OCI-LY1 (cell line): ENCODE measurements around the gene ZNF618.

Experiments used
- EZH2 ChIP-seq: fragments of 200-600 bp; sonication (generic), shearing (Covaris generic); IDR thresholded peaks from 2 replicates; pipeline ENCODE4 v1.8.0; 2017; ENCODE audit warnings: borderline replicate concordance, mixed run types, mild to moderate bottlenecking, antibody characterized with exemption, low read length, moderate library complexity, mixed read lengths
- TF ChIP-seq, protein P1 (sequence below): fragments of 200-600 bp; sonication (generic), shearing (Covaris generic); IDR thresholded peaks from 2 replicates; pipeline ENCODE4 v1.5.1; 2017; ENCODE audit warnings: mild to moderate bottlenecking, antibody characterized with exemption, low read length, moderate library complexity, mixed read lengths

GRCh38 chr9:113888976-113889375 is 12.9 kb downstream of the ZNF618 start:
- TF ChIP-seq, protein P1, sequence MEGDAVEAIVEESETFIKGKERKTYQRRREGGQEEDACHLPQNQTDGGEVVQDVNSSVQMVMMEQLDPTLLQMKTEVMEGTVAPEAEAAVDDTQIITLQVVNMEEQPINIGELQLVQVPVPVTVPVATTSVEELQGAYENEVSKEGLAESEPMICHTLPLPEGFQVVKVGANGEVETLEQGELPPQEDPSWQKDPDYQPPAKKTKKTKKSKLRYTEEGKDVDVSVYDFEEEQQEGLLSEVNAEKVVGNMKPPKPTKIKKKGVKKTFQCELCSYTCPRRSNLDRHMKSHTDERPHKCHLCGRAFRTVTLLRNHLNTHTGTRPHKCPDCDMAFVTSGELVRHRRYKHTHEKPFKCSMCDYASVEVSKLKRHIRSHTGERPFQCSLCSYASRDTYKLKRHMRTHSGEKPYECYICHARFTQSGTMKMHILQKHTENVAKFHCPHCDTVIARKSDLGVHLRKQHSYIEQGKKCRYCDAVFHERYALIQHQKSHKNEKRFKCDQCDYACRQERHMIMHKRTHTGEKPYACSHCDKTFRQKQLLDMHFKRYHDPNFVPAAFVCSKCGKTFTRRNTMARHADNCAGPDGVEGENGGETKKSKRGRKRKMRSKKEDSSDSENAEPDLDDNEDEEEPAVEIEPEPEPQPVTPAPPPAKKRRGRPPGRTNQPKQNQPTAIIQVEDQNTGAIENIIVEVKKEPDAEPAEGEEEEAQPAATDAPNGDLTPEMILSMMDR: no peak
- TF ChIP-seq EZH2: no peak
